ENCODE measurements around the gene PRKN. TPM values are rescaled to one million over a fixed set of nuclear protein-coding genes. Genes with fewer than 3 reads are reported as not detected.

The PRKN gene
- total and polyA plus RNA-seq, 9 of the 15 experiments (the other 6 are each of a cell fraction or from before 2014, with no cell fraction given): 0.03 to 0.96 (median 0.15) TPM; not detected in 2

DNA sequence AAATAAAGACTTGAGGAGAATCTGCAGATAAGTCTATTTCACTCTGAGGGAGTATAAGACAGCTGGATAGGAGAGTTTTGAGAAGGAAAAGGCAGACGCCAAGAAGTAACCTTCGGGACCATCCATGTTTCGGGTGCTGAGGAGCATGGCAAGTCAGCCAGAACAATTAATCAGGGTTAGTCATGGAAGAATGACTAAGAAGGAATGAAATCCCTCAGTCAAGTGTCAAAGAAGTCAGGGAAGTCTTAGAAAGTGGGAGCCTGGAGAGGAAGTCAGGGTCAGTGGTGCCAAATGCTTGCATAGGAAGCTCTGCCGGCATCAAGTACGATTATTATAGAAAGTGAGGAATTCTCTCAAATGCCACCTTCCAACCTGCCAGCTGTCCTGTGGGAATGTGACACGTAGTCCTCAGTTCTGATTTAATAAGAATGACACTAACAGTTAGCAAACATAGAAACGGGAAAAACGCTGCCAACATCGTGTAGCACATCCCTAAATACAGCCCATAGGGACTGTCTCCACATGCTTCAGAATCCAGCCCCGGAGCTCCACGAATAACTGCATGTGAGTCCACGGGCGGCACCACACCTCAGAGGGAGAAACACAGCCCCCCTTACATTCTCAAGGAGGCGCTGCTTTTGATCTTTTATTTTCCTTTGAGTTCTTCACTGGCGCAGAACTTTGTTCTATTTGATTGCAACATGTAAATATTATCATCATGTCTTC is 602.7 kb downstream of the PRKN start:
- no peak for FAIRE-seq
- 1% methylated on average over 15 of the region's 15 CpGs for WGBS (ENCODE audit: insufficient coverage, low coverage, missing lambda C conversion rate)
- Histone ChIP-seq H3K4me2 (ENCODE audit: insufficient read depth, low read length) (no peak overlapping the region), H3K27me3 (ENCODE audit: control insufficient read depth in 2 of 2, insufficient read depth in 2 of 2, low read length in 2 of 2) (no peaks in the 10 kb centered on the region), H3K9me3 (replicated peaks; ENCODE audit: control insufficient read depth, insufficient read depth, low read depth, low read length) (peaks cover 2% of the 10 kb centered on the region; the same call in 1 of the 2 replicates), H3K4me1 (replicated peaks in 1 of 2; ENCODE audit: control insufficient read depth in 2 of 2, insufficient read depth in 2 of 2, low read length in 2 of 2) (no peaks in the 10 kb centered on the region), H3K36me3 (ENCODE audit: control insufficient read depth, insufficient read depth, low read length) (no peaks in the 10 kb centered on the region), H3K27ac (ENCODE audit: extremely low read depth, low read depth, low read length) (no peak overlapping the region), H3K9ac (ENCODE audit: insufficient read depth in 1 of 2, low read depth in 2 of 2, low read length in 2 of 2) (no peak overlapping the region), H2AFZ (ENCODE audit: low read depth, low read length) (no peak overlapping the region), H4K20me1 (replicated peaks; ENCODE audit: control insufficient read depth, insufficient read depth, low read length) (no peaks in the 10 kb centered on the region), H3K9me1 (ENCODE audit: control insufficient read depth, insufficient read depth, low read length) (no peaks in the 10 kb centered on the region), H3K4me3 (no peak overlapping the region), H3K79me2 (ENCODE audit: control insufficient read depth, insufficient read depth, low read length) (no peaks in the 10 kb centered on the region)
- no peak for ATAC-seq
- ChIA-PET POLR2A (no interaction called here), CTCF (ENCODE audit: low intra/inter-chr PET ratio) (no interaction called here)
- no peak for DNase-seq (ENCODE audit: extremely low read depth in 1 of 4, low spot score in 3 of 4)
- BruUV-seq (replicated peaks): no TSS peak
- intact Hi-C loops (cut with micrococcal nuclease): no loop called here
- in situ Hi-C loops (cut with MboI): no loop called here
- TF ChIP-seq GATA2 (CRISPR knock-in tag; IDR thresholded peaks at IDR 0.05) (no peak), ZNF764 (CRISPR knock-in tag; IDR thresholded peaks at IDR 0.05; ENCODE audit: low read depth) (no peak), ZKSCAN1 (IDR thresholded peaks at IDR 0.05; ENCODE audit: low read depth, low read length) (no peak), POLR2G (IDR thresholded peaks at IDR 0.05; ENCODE audit: low read depth, low read length) (no peak), CUX1 (CRISPR knock-in tag; IDR thresholded peaks at IDR 0.05) (no peak), EP300 (IDR thresholded peaks at IDR 0.05; ENCODE audit: low read length) (no peak), HINFP (tag; conservative IDR thresholded peaks at IDR 0.05; ENCODE audit: low read depth) (no peak)
